Keratinocyte (primary cell): ENCODE measurements around the gene LRRC28.

Experiments used
- EZH2 ChIP-seq: IDR thresholded peaks from one replicate; pipeline ENCODE4 v1.6.1; 2012; ENCODE audit warnings: inconsistent platforms, mild to moderate bottlenecking, low read length, moderate library complexity
- TF ChIP-seq, protein P1 (sequence below), 3 experiments: IDR thresholded peaks in 1 of 3; conservative IDR thresholded peaks in 1 of 3; optimal IDR thresholded peaks in 1 of 3; 2 replicates in 2 of 3; 3 replicates in 1 of 3; pipeline versions ENCODE3 to v1.5.1; 2011; ENCODE audit warnings: low read length in 3 of 3, mild to moderate bottlenecking in 3 of 3, moderate library complexity in 2 of 3, control low read depth in 1 of 3, inconsistent platforms in 1 of 3; ENCODE audit not compliant: insufficient read depth in 2 of 3; ENCODE audit errors: extremely low read depth in 1 of 3

DNA sequence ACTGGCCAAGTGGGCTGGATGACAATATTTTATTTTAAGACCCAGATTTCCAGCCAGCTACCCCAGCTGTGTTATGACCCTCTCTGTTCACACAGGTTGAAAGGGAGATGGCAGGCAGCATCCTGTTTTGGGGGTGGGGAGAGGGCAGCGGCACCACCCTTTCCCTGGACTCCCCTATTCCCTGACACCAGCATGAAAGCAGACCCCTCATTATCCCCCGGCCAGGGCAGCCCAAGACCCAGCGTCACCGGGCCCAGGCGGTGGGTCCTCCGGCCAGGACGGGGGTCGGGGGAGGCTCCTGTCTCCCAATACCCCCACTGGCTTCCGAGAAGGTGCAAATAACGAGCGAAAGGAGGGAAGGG lies 186.9 kb downstream of the LRRC28 start:
- TF ChIP-seq, protein P1, sequence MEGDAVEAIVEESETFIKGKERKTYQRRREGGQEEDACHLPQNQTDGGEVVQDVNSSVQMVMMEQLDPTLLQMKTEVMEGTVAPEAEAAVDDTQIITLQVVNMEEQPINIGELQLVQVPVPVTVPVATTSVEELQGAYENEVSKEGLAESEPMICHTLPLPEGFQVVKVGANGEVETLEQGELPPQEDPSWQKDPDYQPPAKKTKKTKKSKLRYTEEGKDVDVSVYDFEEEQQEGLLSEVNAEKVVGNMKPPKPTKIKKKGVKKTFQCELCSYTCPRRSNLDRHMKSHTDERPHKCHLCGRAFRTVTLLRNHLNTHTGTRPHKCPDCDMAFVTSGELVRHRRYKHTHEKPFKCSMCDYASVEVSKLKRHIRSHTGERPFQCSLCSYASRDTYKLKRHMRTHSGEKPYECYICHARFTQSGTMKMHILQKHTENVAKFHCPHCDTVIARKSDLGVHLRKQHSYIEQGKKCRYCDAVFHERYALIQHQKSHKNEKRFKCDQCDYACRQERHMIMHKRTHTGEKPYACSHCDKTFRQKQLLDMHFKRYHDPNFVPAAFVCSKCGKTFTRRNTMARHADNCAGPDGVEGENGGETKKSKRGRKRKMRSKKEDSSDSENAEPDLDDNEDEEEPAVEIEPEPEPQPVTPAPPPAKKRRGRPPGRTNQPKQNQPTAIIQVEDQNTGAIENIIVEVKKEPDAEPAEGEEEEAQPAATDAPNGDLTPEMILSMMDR (optimal IDR thresholded peaks at IDR 0.05 in 1 of 3, IDR thresholded peaks at IDR 0.05 in 1 of 3, conservative IDR thresholded peaks at IDR 0.05 in 1 of 3; ENCODE audit: extremely low read depth in 1 of 3, insufficient read depth in 2 of 3, low read length in 3 of 3): no peak
- TF ChIP-seq EZH2: no peak
